WTC11 (cell line): Measurements from ENCODE around the gene TF. TPM values are rescaled to one million over a fixed set of nuclear protein-coding genes. Genes with fewer than 3 reads are reported as not detected.
A peak's percentile ranks its signal among the peaks of the same experiment; 100 is the strongest.

Source experiments
- ATAC-seq: fragments of 200-7000 bp; cut with Tn5 transposase; 2 replicates; pipeline ENCODE4 v1.10.0; 2021; ENCODE audit warnings: mild to moderate bottlenecking, moderate library complexity
- CTCF ChIA-PET: fragments of 300-600 bp; sonication (Branson Sonifier 250); formaldehyde crosslinking; loops from one replicate; lab custom pipeline; 2021; ENCODE audit warnings: antibody characterized with exemption; lab: Charles Lee
- POLR2A ChIA-PET: fragments of 350-600 bp; sonication (Branson Sonifier 250); formaldehyde crosslinking; loops from one replicate; lab custom pipeline; 2021; ENCODE audit warnings: antibody characterized with exemption; lab: Charles Lee
- DNase-seq: peaks from one replicate; pipeline ENCODE4 v3.0.0; 2021; ENCODE audit warnings: low spot score
- H3K27ac Mint-ChIP-seq: 2 replicates; pipeline ENCODE4 v1.8.0; 2021; ENCODE audit warnings: mixed read lengths
- H3K27me3 Mint-ChIP-seq: 2 replicates; pipeline ENCODE4 v1.8.0; 2021; ENCODE audit warnings: low read depth, mild to moderate bottlenecking, moderate library complexity, mixed read lengths
- H3K36me3 Mint-ChIP-seq: 2 replicates; pipeline ENCODE4 v1.8.0; 2021; ENCODE audit warnings: mixed read lengths
- H3K4me1 Mint-ChIP-seq: 2 replicates; pipeline ENCODE4 v1.8.0; 2022; ENCODE audit warnings: mixed read lengths
- H3K4me3 Mint-ChIP-seq: 2 replicates; pipeline ENCODE4 v1.8.0; 2021; ENCODE audit warnings: mild to moderate bottlenecking, moderate library complexity, mixed read lengths
- H3K9me3 Mint-ChIP-seq: 2 replicates; pipeline ENCODE4 v1.8.0; 2021; ENCODE audit warnings: mixed read lengths
- AFF4 ChIP-seq: sonication (generic); formaldehyde crosslinking; IDR thresholded peaks from 2 replicates; pipeline ENCODE4 v1.8.1; 2023; ENCODE audit warnings: mild to moderate bottlenecking, missing genetic modification reagents, borderline replicate concordance
- ATF2 ChIP-seq: sonication (generic); formaldehyde crosslinking; IDR thresholded peaks from 2 replicates; pipeline ENCODE4 v1.8.1; 2022; ENCODE audit warnings: low read depth, missing genetic modification reagents, borderline replicate concordance
- CBFB ChIP-seq: sonication (generic); formaldehyde crosslinking; IDR thresholded peaks from 2 replicates; pipeline ENCODE4 v1.8.1; 2022; ENCODE audit warnings: mild to moderate bottlenecking, low read depth, missing genetic modification reagents
- ESRRA ChIP-seq: sonication (generic); formaldehyde crosslinking; IDR thresholded peaks from 2 replicates; pipeline ENCODE4 v1.8.1; 2022; ENCODE audit warnings: mild to moderate bottlenecking, missing genetic modification reagents, borderline replicate concordance
- JAZF1 ChIP-seq: fragments of 250-450 bp; sonication (Bioruptor Pico); IDR thresholded peaks from 2 replicates; pipeline ENCODE4 v1.9.0; 2021; ENCODE audit warnings: moderate library complexity, mild to moderate bottlenecking, inconsistent platforms
- MLX ChIP-seq: sonication (generic); formaldehyde crosslinking; IDR thresholded peaks from 2 replicates; pipeline ENCODE4 v1.8.1; 2023; ENCODE audit warnings: mild to moderate bottlenecking, missing genetic modification reagents, moderate library complexity
- NFYB ChIP-seq: sonication (generic); formaldehyde crosslinking; conservative IDR thresholded peaks from 2 replicates; pipeline ENCODE4 v1.8.0; 2022; ENCODE audit warnings: low read depth, missing genetic modification reagents
- NR3C1 ChIP-seq: sonication (generic); formaldehyde crosslinking; conservative IDR thresholded peaks from 2 replicates; pipeline ENCODE4 v1.8.1; 2023; ENCODE audit warnings: low read depth, mild to moderate bottlenecking, missing genetic modification reagents
- SMAD3 ChIP-seq: sonication (generic); formaldehyde crosslinking; IDR thresholded peaks from 2 replicates; pipeline ENCODE4 v1.8.0; 2022; ENCODE audit warnings: missing genetic modification reagents, mild to moderate bottlenecking, borderline replicate concordance
- SMAD4 ChIP-seq: sonication (generic); formaldehyde crosslinking; IDR thresholded peaks from 2 replicates; pipeline ENCODE4 v1.8.0; 2022; ENCODE audit warnings: mild to moderate bottlenecking, missing genetic modification reagents
- SOX15 ChIP-seq: fragments of 250-450 bp; sonication (Bioruptor Pico); IDR thresholded peaks from 2 replicates; pipeline ENCODE4 v1.9.0; 2021; ENCODE audit warnings: mild to moderate bottlenecking
- USF1 ChIP-seq: sonication (generic); formaldehyde crosslinking; IDR thresholded peaks from 2 replicates; pipeline ENCODE4 v1.8.0; 2022; ENCODE audit warnings: mild to moderate bottlenecking, missing genetic modification reagents
- ZMAT4 ChIP-seq: fragments of 250-450 bp; sonication (Bioruptor Pico); IDR thresholded peaks from 2 replicates; pipeline ENCODE4 v1.9.0; 2021; ENCODE audit warnings: mild to moderate bottlenecking
- ZNF317 ChIP-seq: sonication (generic); formaldehyde crosslinking; IDR thresholded peaks from 2 replicates; pipeline ENCODE4 v1.8.1; 2023; ENCODE audit warnings: low read depth, mild to moderate bottlenecking, moderate library complexity, missing genetic modification reagents, borderline replicate concordance
- ZNF396 ChIP-seq: fragments of 250-450 bp; sonication (Bioruptor Pico); IDR thresholded peaks from 2 replicates; pipeline ENCODE4 v1.8.0; 2021; ENCODE audit warnings: mild to moderate bottlenecking, moderate library complexity, borderline replicate concordance
- ZNF532 ChIP-seq: fragments of 250-450 bp; sonication (Bioruptor Pico); IDR thresholded peaks from 2 replicates; pipeline ENCODE4 v1.9.0; 2021; ENCODE audit warnings: mild to moderate bottlenecking, borderline replicate concordance
- total RNA-seq: library from RNA; stranded (reverse); gene quantifications from 3 replicates; pipeline ENCODE4 v1.2.3, GENCODE V29; 2021

The TF gene
- total RNA-seq, 1 experiment from 2014 or later, result 9.3 TPM

GRCh38 chr3:133828576-133829309, 82.5 kb downstream of the TF start:
- CTCF ChIA-PET, result interaction anchor here (1.0 to 1.5 kb wide), 2 partner anchors 11 to 99 kb away, joined by 4 to 9 read pairs; no protein-coding TSS in a partner anchor
- no peaks in the 10 kb centered on the region for H3K27me3 Mint-ChIP-seq
- H3K4me1 Mint-ChIP-seq, result no peaks in the 10 kb centered on the region; the same call in 1 of the 2 replicates
- H3K36me3 Mint-ChIP-seq, result peaks cover 16% of the 10 kb centered on the region; the same call in 1 of the 2 replicates
- DNase-seq, result peak; percentile 52
- peak; percentile 48; the same call in 1 of the 2 replicates for TF ChIP-seq NFYB (CRISPR knock-in tag)
- TF ChIP-seq AFF4 (CRISPR knock-in tag), result no peak
- TF ChIP-seq, all 79 proteins: peak for 1
- Mint-ChIP-seq H3K9me3 (no peaks in the 10 kb centered on the region), H3K4me3 (no peak overlapping the region), H3K27ac (no peak overlapping the region)
- ATAC-seq, result peak; percentile 92
- POLR2A ChIA-PET, result no interaction called here

- CTCF ChIA-PET, result interaction anchor here (1.0 to 1.5 kb wide), 2 partner anchors 12 to 101 kb away, joined by 3 to 4 read pairs; no protein-coding TSS in a partner anchor
- Mint-ChIP-seq H3K4me3 (no peak overlapping the region), H3K27ac (no peak overlapping the region), H3K27me3 (no peaks in the 10 kb centered on the region), H3K9me3 (no peaks in the 10 kb centered on the region), H3K36me3 (peaks cover 10% of the 10 kb centered on the region; the same call in 1 of the 2 replicates), H3K4me1 (no peaks in the 10 kb centered on the region; the same call in 1 of the 2 replicates)
- DNase-seq (no peak), ATAC-seq (no peak)
- POLR2A ChIA-PET, result no interaction called here
- no peak for TF ChIP-seq ESRRA (CRISPR knock-in tag)
- TF ChIP-seq SMAD3, result no peak
- no peak for TF ChIP-seq JAZF1 (CRISPR knock-in tag)
- TF ChIP-seq NR3C1 (CRISPR knock-in tag), result no peak
- no peak for TF ChIP-seq SOX15 (CRISPR knock-in tag)
- no peak for TF ChIP-seq SMAD4
- TF ChIP-seq USF1, result no peak
- no peak for TF ChIP-seq ZNF317 (CRISPR knock-in tag)
- no peak for TF ChIP-seq ATF2 (CRISPR knock-in tag)
- no peak for TF ChIP-seq ZMAT4
- TF ChIP-seq MLX (CRISPR knock-in tag), result no peak
- no peak for TF ChIP-seq CBFB (CRISPR knock-in tag)
- no peak for TF ChIP-seq ZNF532 (CRISPR knock-in tag)
- TF ChIP-seq ZNF396 (CRISPR knock-in tag), result no peak
Measured at GRCh38 chr3:133829310-133829707, 83.1 kb downstream of the TF start.
